ENCODE measurements around the gene WWC2.

WWC2 gene

DNA sequence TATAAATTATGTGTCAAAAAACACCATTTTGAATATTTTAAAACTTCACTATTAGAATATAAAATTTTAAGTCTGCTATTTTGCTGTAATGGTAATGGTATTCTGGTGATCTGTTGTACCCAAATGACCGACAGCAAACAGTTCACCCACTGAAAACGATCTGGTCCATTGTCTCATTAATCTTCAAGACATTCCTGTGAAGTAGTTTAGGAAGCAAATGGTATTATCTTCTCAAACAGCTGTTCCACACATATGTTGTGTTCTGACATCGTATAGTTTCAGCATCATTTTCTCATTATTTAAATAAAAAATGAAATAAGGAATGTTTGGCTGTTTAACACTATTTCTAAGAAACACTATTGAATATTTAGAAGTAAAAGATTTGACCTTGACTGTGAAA lies 98.1 kb downstream of the WWC2 start:
- TF ChIP-seq, protein P1, sequence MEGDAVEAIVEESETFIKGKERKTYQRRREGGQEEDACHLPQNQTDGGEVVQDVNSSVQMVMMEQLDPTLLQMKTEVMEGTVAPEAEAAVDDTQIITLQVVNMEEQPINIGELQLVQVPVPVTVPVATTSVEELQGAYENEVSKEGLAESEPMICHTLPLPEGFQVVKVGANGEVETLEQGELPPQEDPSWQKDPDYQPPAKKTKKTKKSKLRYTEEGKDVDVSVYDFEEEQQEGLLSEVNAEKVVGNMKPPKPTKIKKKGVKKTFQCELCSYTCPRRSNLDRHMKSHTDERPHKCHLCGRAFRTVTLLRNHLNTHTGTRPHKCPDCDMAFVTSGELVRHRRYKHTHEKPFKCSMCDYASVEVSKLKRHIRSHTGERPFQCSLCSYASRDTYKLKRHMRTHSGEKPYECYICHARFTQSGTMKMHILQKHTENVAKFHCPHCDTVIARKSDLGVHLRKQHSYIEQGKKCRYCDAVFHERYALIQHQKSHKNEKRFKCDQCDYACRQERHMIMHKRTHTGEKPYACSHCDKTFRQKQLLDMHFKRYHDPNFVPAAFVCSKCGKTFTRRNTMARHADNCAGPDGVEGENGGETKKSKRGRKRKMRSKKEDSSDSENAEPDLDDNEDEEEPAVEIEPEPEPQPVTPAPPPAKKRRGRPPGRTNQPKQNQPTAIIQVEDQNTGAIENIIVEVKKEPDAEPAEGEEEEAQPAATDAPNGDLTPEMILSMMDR (conservative IDR thresholded peaks at IDR 0.05; ENCODE audit: low read depth, low read length) = no peak
- no peak overlapping the region for H3K4me3 ChIP-seq (ENCODE audit: low read depth, low read length)
- no peak for DNase-seq (ENCODE audit: low read depth)

DNA sequence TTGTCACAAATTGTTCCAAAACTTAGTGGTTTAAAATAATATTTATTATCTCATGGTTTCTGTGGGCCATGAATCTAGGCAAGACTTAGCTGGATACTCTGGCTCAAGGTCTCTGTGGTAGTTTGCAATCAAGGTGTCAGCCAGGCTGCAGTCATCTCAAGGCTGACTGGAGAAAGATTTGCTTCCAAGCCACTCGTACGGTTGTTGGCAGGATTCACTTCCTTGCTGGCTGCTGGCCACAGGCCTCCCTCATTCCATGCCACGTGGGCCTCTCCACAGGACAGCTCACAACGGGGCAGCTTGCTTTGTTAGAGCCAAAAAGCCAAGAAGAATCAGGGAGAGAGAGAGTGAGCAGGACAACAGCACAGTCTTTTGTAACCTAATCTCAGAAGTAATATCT lies 101.4 kb downstream of the WWC2 start:
- H3K4me3 ChIP-seq (ENCODE audit: low read depth, low read length) = no peak overlapping the region
- TF ChIP-seq, protein P1 (conservative IDR thresholded peaks at IDR 0.05; ENCODE audit: low read depth, low read length) = no peak
- peak; percentile 96 for DNase-seq (ENCODE audit: low read depth)

DNA sequence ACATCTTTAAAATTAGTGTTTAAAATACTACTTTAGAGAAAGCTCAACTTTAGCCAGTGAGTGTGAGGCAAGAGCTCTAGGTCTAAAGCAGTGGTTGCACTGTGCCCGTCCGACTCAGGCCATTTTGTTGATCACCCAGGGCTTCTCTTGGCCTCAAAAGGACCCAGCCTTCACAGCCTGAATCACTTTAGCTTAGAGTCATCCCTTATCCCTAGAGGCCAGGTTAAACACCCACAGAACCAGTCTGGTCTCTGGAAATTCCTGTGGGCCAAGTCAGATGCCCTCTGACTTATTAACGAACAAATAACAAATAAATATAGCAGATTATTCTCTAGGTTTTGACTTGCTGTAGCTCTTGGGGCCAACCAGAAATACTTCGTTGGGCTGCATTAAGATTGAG lies 102.3 kb downstream of the WWC2 start:
- DNase-seq (ENCODE audit: low read depth) = peak; percentile 74
- no peak overlapping the region for H3K4me3 ChIP-seq (ENCODE audit: low read depth, low read length)
- TF ChIP-seq, protein P1 (conservative IDR thresholded peaks at IDR 0.05; ENCODE audit: low read depth, low read length) = no peak

- H3K4me3 ChIP-seq (ENCODE audit: low read depth, low read length) = no peak overlapping the region
- peak; percentile 14 for DNase-seq (ENCODE audit: low read depth)
- TF ChIP-seq, protein P1 (conservative IDR thresholded peaks at IDR 0.05; ENCODE audit: low read depth, low read length) = no peak
These were observed 103.5 kb downstream of the WWC2 start for GRCh38 chr4:183202523-183202922.

DNA sequence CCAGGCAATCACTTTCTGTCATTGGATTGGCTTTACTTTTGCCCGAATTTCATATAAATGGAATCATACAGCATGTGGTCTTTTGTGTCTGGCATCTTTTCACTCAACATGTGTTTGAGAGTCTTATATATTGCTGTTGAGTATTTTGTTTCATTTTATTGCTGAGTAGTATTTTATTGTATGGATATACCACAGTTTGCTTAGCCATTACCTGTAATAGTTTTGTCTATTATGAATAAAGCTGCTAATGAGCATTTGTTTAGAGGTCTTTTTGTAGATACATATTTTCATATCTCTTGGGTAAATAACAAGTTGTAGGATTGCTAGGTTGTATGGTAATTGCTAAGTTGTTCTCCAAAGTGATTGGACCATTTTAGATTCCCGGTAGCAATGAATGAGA lies 105.7 kb downstream of the WWC2 start:
- DNase-seq (ENCODE audit: low read depth) = no peak
- TF ChIP-seq, protein P1 (conservative IDR thresholded peaks at IDR 0.05; ENCODE audit: low read depth, low read length) = no peak
- H3K4me3 ChIP-seq (ENCODE audit: low read depth, low read length) = no peak overlapping the region

- TF ChIP-seq, protein P1 (conservative IDR thresholded peaks at IDR 0.05; ENCODE audit: low read depth, low read length) = no peak
- DNase-seq (ENCODE audit: low read depth) = peak; percentile 6
These were observed 106.1 kb downstream of the WWC2 start for GRCh38 chr4:183205193-183205592.

GRCh38 chr4:183205709-183206108 lies 106.7 kb downstream of the WWC2 start:
- no peak for DNase-seq (ENCODE audit: low read depth)
- TF ChIP-seq, protein P1 (conservative IDR thresholded peaks at IDR 0.05; ENCODE audit: low read depth, low read length) = no peak
- no peak overlapping the region for H3K4me3 ChIP-seq (ENCODE audit: low read depth, low read length)

More at GRCh38 chr4:183205193-183205592, 106.1 kb downstream of the WWC2 start:
- H3K4me3 ChIP-seq (ENCODE audit: low read depth, low read length) = no peak overlapping the region

Measured in choroid plexus epithelial cell (primary cell).